WTC11 (cell line): ENCODE data around the gene CFAP299.
A peak's percentile ranks its signal among the peaks of the same experiment; 100 is the strongest.

Experiments used
- MYBL2 ChIP-seq: sonication (generic); formaldehyde crosslinking; IDR thresholded peaks from 2 replicates; pipeline ENCODE4 v1.8.1; 2023; ENCODE audit warnings: mild to moderate bottlenecking, moderate library complexity, missing genetic modification reagents
- ZNF138 ChIP-seq: sonication (generic); formaldehyde crosslinking; conservative IDR thresholded peaks from 2 replicates; pipeline ENCODE4 v1.8.1; 2022; ENCODE audit warnings: mild to moderate bottlenecking, moderate library complexity, missing genetic modification reagents
- ZNF232 ChIP-seq: sonication (generic); formaldehyde crosslinking; IDR thresholded peaks from 2 replicates; pipeline ENCODE4 v1.8.0; 2022; ENCODE audit warnings: mild to moderate bottlenecking, missing genetic modification reagents
- TF ChIP-seq, protein P1 (sequence below): sonication (generic); formaldehyde crosslinking; IDR thresholded peaks from 2 replicates; pipeline ENCODE4 v1.8.0; 2022; ENCODE audit warnings: mild to moderate bottlenecking, missing genetic modification reagents
- TF ChIP-seq, protein P2 (sequence below): fragments of 200-600 bp; IDR thresholded peaks from 2 replicates; pipeline ENCODE4 v1.8.0; 2022; ENCODE audit warnings: antibody characterized with exemption
- TF ChIP-seq, protein P3 (sequence below): sonication (generic); formaldehyde crosslinking; conservative IDR thresholded peaks from 2 replicates; pipeline ENCODE4 v1.8.1; 2023; ENCODE audit warnings: mild to moderate bottlenecking, low read depth, missing genetic modification reagents, moderate library complexity
- TF ChIP-seq, protein P4 (sequence below): sonication (generic); formaldehyde crosslinking; IDR thresholded peaks from 2 replicates; pipeline ENCODE4 v1.8.0; 2022; ENCODE audit warnings: mild to moderate bottlenecking, missing genetic modification reagents
- TF ChIP-seq, protein P5 (sequence below): sonication (generic); formaldehyde crosslinking; IDR thresholded peaks from 2 replicates; pipeline ENCODE4 v1.8.1; 2023; ENCODE audit warnings: mild to moderate bottlenecking, missing genetic modification reagents

DNA sequence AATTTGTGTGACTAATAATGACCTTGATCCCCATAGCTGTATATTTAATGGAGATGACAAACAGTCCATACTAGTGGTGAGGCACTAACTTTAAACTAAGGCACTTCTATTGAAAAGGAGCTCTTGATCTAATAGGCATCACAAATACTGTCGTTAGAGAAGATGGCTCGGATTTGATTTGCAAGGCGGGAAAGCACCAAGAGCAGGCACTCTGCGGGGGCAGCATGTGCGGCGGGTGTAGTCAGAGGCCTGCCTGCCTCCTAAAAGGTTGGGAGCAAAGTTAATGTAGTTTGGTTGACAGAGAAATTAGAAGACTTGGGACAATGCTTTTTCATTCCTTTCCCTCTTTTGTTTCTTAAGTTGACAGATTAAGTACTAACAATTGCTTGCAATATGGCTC is 278.8 kb downstream of the CFAP299 start:
- TF ChIP-seq, protein P1, sequence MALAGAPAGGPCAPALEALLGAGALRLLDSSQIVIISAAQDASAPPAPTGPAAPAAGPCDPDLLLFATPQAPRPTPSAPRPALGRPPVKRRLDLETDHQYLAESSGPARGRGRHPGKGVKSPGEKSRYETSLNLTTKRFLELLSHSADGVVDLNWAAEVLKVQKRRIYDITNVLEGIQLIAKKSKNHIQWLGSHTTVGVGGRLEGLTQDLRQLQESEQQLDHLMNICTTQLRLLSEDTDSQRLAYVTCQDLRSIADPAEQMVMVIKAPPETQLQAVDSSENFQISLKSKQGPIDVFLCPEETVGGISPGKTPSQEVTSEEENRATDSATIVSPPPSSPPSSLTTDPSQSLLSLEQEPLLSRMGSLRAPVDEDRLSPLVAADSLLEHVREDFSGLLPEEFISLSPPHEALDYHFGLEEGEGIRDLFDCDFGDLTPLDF = no peak
- TF ChIP-seq, protein P2, sequence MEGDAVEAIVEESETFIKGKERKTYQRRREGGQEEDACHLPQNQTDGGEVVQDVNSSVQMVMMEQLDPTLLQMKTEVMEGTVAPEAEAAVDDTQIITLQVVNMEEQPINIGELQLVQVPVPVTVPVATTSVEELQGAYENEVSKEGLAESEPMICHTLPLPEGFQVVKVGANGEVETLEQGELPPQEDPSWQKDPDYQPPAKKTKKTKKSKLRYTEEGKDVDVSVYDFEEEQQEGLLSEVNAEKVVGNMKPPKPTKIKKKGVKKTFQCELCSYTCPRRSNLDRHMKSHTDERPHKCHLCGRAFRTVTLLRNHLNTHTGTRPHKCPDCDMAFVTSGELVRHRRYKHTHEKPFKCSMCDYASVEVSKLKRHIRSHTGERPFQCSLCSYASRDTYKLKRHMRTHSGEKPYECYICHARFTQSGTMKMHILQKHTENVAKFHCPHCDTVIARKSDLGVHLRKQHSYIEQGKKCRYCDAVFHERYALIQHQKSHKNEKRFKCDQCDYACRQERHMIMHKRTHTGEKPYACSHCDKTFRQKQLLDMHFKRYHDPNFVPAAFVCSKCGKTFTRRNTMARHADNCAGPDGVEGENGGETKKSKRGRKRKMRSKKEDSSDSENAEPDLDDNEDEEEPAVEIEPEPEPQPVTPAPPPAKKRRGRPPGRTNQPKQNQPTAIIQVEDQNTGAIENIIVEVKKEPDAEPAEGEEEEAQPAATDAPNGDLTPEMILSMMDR = no peak
- TF ChIP-seq ZNF232 = no peak
- TF ChIP-seq, protein P3, sequence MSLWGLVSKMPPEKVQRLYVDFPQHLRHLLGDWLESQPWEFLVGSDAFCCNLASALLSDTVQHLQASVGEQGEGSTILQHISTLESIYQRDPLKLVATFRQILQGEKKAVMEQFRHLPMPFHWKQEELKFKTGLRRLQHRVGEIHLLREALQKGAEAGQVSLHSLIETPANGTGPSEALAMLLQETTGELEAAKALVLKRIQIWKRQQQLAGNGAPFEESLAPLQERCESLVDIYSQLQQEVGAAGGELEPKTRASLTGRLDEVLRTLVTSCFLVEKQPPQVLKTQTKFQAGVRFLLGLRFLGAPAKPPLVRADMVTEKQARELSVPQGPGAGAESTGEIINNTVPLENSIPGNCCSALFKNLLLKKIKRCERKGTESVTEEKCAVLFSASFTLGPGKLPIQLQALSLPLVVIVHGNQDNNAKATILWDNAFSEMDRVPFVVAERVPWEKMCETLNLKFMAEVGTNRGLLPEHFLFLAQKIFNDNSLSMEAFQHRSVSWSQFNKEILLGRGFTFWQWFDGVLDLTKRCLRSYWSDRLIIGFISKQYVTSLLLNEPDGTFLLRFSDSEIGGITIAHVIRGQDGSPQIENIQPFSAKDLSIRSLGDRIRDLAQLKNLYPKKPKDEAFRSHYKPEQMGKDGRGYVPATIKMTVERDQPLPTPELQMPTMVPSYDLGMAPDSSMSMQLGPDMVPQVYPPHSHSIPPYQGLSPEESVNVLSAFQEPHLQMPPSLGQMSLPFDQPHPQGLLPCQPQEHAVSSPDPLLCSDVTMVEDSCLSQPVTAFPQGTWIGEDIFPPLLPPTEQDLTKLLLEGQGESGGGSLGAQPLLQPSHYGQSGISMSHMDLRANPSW (CRISPR knock-in tag) = no peak
- TF ChIP-seq, protein P4, sequence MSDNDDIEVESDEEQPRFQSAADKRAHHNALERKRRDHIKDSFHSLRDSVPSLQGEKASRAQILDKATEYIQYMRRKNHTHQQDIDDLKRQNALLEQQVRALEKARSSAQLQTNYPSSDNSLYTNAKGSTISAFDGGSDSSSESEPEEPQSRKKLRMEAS (CRISPR knock-in tag) = peak; percentile 80
- no peak for TF ChIP-seq ZNF138 (CRISPR knock-in tag)
- TF ChIP-seq MYBL2 (CRISPR knock-in tag) = no peak
- TF ChIP-seq, protein P5, sequence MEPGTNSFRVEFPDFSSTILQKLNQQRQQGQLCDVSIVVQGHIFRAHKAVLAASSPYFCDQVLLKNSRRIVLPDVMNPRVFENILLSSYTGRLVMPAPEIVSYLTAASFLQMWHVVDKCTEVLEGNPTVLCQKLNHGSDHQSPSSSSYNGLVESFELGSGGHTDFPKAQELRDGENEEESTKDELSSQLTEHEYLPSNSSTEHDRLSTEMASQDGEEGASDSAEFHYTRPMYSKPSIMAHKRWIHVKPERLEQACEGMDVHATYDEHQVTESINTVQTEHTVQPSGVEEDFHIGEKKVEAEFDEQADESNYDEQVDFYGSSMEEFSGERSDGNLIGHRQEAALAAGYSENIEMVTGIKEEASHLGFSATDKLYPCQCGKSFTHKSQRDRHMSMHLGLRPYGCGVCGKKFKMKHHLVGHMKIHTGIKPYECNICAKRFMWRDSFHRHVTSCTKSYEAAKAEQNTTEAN (CRISPR knock-in tag) = no peak
